ENCODE data around the gene LPA.

DNA sequence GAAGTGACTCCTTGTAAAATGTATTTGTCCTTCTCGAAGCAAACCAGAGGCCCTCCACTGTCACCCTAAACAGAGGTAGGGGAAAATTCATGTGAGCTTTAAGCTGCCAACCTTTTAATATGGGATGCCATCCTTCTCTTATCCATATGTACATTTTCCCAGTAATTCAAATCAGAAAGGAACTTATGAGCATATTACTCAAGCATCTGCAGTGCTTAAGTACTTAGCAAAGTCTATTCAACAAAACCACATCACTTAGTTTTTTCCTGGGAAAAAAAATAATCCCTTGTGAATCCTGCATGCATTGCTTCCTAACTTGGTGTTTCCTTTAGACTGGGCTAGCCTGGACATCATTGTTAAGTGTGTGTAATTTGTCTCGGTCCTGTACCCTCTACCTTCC is 132.2 kb downstream of the LPA start:
- TF ChIP-seq POLR2A (IDR thresholded peaks at IDR 0.05; ENCODE audit: extremely low read depth, insufficient read length) (no peak), MYC (IDR thresholded peaks at IDR 0.05; ENCODE audit: low read depth, low read length) (no peak)
- TF ChIP-seq, protein P1, sequence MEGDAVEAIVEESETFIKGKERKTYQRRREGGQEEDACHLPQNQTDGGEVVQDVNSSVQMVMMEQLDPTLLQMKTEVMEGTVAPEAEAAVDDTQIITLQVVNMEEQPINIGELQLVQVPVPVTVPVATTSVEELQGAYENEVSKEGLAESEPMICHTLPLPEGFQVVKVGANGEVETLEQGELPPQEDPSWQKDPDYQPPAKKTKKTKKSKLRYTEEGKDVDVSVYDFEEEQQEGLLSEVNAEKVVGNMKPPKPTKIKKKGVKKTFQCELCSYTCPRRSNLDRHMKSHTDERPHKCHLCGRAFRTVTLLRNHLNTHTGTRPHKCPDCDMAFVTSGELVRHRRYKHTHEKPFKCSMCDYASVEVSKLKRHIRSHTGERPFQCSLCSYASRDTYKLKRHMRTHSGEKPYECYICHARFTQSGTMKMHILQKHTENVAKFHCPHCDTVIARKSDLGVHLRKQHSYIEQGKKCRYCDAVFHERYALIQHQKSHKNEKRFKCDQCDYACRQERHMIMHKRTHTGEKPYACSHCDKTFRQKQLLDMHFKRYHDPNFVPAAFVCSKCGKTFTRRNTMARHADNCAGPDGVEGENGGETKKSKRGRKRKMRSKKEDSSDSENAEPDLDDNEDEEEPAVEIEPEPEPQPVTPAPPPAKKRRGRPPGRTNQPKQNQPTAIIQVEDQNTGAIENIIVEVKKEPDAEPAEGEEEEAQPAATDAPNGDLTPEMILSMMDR (IDR thresholded peaks at IDR 0.05; ENCODE audit: low read depth, low read length), result no peak

All from NB4 (cell line).